ENCODE measurements around the gene DBT.
"Not testable (repeated sequence)": the region's sequence is repeated elsewhere in the genome, so short reads cannot be mapped to it uniquely, and the experiment has no call there.

The DBT gene

GRCh38 chr1:100249537-100250257, at the start of gene DBT:
Gene DBT, minus strand, starts transcription at chr1:100249834. Its CDS starts 14 bp downstream, at chr1:100249820.
- Histone ChIP-seq H3K36me3 (ENCODE audit: control insufficient read depth, insufficient read depth, low read length) (no peaks in the 10 kb centered on the region), H3K4me3 (replicated peaks; ENCODE audit: low read depth, low read length) (peak within 1 kb of the TSS; percentile 99), H3K27me3 (replicated peaks; ENCODE audit: control insufficient read depth, insufficient read depth, low read length) (no peaks in the 10 kb centered on the region)
- DNase-seq (ENCODE audit: extremely low read depth, insufficient read length) = peak; percentile 85
- TF ChIP-seq, protein P1, sequence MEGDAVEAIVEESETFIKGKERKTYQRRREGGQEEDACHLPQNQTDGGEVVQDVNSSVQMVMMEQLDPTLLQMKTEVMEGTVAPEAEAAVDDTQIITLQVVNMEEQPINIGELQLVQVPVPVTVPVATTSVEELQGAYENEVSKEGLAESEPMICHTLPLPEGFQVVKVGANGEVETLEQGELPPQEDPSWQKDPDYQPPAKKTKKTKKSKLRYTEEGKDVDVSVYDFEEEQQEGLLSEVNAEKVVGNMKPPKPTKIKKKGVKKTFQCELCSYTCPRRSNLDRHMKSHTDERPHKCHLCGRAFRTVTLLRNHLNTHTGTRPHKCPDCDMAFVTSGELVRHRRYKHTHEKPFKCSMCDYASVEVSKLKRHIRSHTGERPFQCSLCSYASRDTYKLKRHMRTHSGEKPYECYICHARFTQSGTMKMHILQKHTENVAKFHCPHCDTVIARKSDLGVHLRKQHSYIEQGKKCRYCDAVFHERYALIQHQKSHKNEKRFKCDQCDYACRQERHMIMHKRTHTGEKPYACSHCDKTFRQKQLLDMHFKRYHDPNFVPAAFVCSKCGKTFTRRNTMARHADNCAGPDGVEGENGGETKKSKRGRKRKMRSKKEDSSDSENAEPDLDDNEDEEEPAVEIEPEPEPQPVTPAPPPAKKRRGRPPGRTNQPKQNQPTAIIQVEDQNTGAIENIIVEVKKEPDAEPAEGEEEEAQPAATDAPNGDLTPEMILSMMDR (IDR thresholded peaks at IDR 0.05; ENCODE audit: insufficient read depth, low read length, poor library complexity, severe bottlenecking) = no peak

- H3K27me3 ChIP-seq (replicated peaks; ENCODE audit: control insufficient read depth, insufficient read depth, low read length) = no peaks in the 10 kb centered on the region
- TF ChIP-seq, protein P1 (IDR thresholded peaks at IDR 0.05; ENCODE audit: insufficient read depth, low read length, poor library complexity, severe bottlenecking) = no peak
- no peak for DNase-seq (ENCODE audit: extremely low read depth, insufficient read length)
- no peak overlapping the region for H3K4me3 ChIP-seq (replicated peaks; ENCODE audit: low read depth, low read length)
- no peaks in the 10 kb centered on the region for H3K36me3 ChIP-seq (ENCODE audit: control insufficient read depth, insufficient read depth, low read length)
Measured at GRCh38 chr1:100298512-100298911, 48.9 kb upstream of the DBT start.

DNA sequence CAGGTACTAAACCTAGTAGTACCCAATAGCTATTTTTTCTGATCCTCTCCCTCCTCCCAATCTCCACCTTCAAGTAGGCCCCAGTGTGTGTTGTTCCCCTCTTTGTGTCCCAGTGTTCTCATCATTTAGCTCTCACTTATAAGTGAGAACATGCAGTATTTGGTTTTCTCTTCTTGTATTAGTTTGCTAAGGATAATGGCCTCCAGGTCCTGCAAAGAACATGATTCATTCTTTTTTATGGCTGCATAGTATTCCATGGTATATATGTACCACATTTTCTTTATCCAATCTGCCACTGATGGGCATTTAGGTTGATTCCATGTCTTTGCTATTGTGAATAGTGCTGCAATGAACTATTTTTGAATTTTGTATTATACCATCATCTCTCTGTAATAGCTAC, 47.4 kb upstream of the DBT start:
- H3K27me3 ChIP-seq (replicated peaks; ENCODE audit: control insufficient read depth, insufficient read depth, low read length); H3K36me3 ChIP-seq (ENCODE audit: control insufficient read depth, insufficient read depth, low read length); DNase-seq (ENCODE audit: extremely low read depth, insufficient read length); H3K4me3 ChIP-seq (replicated peaks; ENCODE audit: low read depth, low read length): not testable (repeated sequence)

DNA sequence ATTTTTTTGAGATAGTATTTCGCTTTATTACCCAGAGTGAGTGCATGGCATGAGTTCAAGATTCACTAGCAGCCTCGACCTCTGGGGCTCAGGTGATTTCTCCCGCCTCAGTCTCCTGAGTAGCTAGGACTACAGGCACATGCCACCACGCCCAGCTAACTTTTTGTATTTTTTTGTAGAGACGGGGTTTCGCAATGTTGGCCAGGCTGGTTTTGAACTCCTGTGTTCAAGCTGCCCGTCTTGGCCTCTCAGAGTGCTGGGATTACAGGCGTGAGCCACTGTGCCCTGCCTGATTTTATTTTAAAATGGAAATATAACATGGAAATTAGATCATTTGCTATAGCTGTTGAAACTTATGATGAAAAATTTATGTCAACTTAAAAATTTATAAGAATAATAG, 46.5 kb upstream of the DBT start:
- TF ChIP-seq, protein P1 (IDR thresholded peaks at IDR 0.05; ENCODE audit: insufficient read depth, low read length, poor library complexity, severe bottlenecking) = no peak
- H3K27me3 ChIP-seq (replicated peaks; ENCODE audit: control insufficient read depth, insufficient read depth, low read length) = no peaks in the 10 kb centered on the region
- no peak for DNase-seq (ENCODE audit: extremely low read depth, insufficient read length)
- H3K36me3 ChIP-seq (ENCODE audit: control insufficient read depth, insufficient read depth, low read length) = no peaks in the 10 kb centered on the region; the same call in 1 of the 2 replicates
- no peak overlapping the region for H3K4me3 ChIP-seq (replicated peaks; ENCODE audit: low read depth, low read length)

DNA sequence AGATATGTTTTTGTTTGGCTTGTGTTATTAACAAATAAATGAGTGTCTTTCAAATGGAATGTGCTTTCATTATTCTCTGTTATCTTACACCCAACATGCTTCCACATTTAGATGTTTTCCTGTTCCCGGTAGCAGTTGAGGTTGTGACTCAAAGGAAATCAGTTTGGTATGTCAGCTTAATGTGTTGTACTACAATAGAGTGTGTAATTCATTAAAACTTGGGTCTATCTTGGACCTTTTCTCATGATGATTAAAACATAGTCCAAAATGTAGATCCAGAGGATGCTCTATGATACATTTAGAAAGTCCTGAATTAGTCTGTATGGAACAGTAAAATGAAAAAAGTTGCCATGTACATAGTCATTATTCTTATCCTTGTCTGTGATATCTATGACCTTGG, 43.1 kb upstream of the DBT start:
- DNase-seq (ENCODE audit: extremely low read depth, insufficient read length) = no peak
- Histone ChIP-seq H3K4me3 (replicated peaks; ENCODE audit: low read depth, low read length) (no peak overlapping the region), H3K27me3 (replicated peaks; ENCODE audit: control insufficient read depth, insufficient read depth, low read length) (no peaks in the 10 kb centered on the region), H3K36me3 (ENCODE audit: control insufficient read depth, insufficient read depth, low read length) (peaks cover 5% of the 10 kb centered on the region)
- TF ChIP-seq, protein P1 (IDR thresholded peaks at IDR 0.05; ENCODE audit: insufficient read depth, low read length, poor library complexity, severe bottlenecking) = no peak

GRCh38 chr1:100290291-100290690, 40.7 kb upstream of the DBT start:
- Histone ChIP-seq H3K36me3 (ENCODE audit: control insufficient read depth, insufficient read depth, low read length) (peaks cover 8% of the 10 kb centered on the region), H3K4me3 (replicated peaks; ENCODE audit: low read depth, low read length) (no peak overlapping the region), H3K27me3 (replicated peaks; ENCODE audit: control insufficient read depth, insufficient read depth, low read length) (no peaks in the 10 kb centered on the region)
- TF ChIP-seq, protein P1 (IDR thresholded peaks at IDR 0.05; ENCODE audit: insufficient read depth, low read length, poor library complexity, severe bottlenecking) = no peak
- no peak for DNase-seq (ENCODE audit: extremely low read depth, insufficient read length)
